Fibroblast of lung (primary cell): Measurements from ENCODE around the gene CDYL2. TPM values are rescaled to one million over a fixed set of nuclear protein-coding genes. Genes with fewer than 3 reads are reported as not detected.

Source experiments
- DNase-seq, 2 donors: peaks; one replicate each; pipeline versions ENCODE4 v3.0.0 to v3.0.0-alpha.2; 2010; ENCODE audit warnings: low read depth in 2 of 2
- H2AFZ ChIP-seq: 2 replicates; pipeline ENCODE4 v1.5.1; 2012; ENCODE audit warnings: low read length, control low read depth, inconsistent platforms
- H3K27ac ChIP-seq: 2 replicates; pipeline ENCODE4 v1.5.1; 2011; ENCODE audit warnings: low read length, control low read depth; ENCODE audit not compliant: insufficient read depth
- H3K27me3 ChIP-seq: 2 replicates; pipeline ENCODE4 v1.5.1; 2011; ENCODE audit warnings: mild to moderate bottlenecking, low read length; ENCODE audit not compliant: control insufficient read depth, insufficient read depth
- H3K36me3 ChIP-seq: 2 replicates; pipeline ENCODE4 v1.5.1; 2011; ENCODE audit warnings: low read length; ENCODE audit not compliant: control insufficient read depth, insufficient read depth
- H3K4me1 ChIP-seq: 2 replicates; pipeline ENCODE4 v1.5.1; 2011; ENCODE audit warnings: low read length; ENCODE audit not compliant: control insufficient read depth, insufficient read depth; ENCODE audit errors: extremely low read depth
- H3K4me2 ChIP-seq: 2 replicates; pipeline ENCODE4 v1.5.1; 2011; ENCODE audit warnings: low read length, control low read depth; ENCODE audit not compliant: insufficient read depth; ENCODE audit errors: extremely low read depth
- H3K4me3 ChIP-seq, 4 experiments: fragments of 200-600 bp in 1 of 4; sonication (generic) in 1 of 4; replicated peaks in 1 of 4; 2 replicates each; pipeline ENCODE4 v1.5.1; 2011 to 2016; ENCODE audit warnings: low read length in 4 of 4, low read depth in 3 of 4, mild to moderate bottlenecking in 3 of 4, control low read depth in 2 of 4, inconsistent platforms in 1 of 4, mixed read lengths in 1 of 4; ENCODE audit not compliant: insufficient read depth in 1 of 4; ENCODE audit errors: control extremely low read depth in 1 of 4
- H3K79me2 ChIP-seq: 2 replicates; pipeline ENCODE4 v1.5.1; 2012; ENCODE audit warnings: mild to moderate bottlenecking, low read length, inconsistent platforms; ENCODE audit not compliant: control insufficient read depth, insufficient read depth
- H3K9ac ChIP-seq: 2 replicates; pipeline ENCODE4 v1.5.1; 2011; ENCODE audit warnings: mild to moderate bottlenecking, low read length, control low read depth; ENCODE audit not compliant: insufficient read depth
- H3K9me3 ChIP-seq: 2 replicates; pipeline ENCODE4 v1.5.1; 2012; ENCODE audit warnings: low read depth, low read length; ENCODE audit not compliant: control insufficient read depth, insufficient read depth
- H4K20me1 ChIP-seq: 2 replicates; pipeline ENCODE4 v1.5.1; 2011; ENCODE audit warnings: low read length; ENCODE audit not compliant: control insufficient read depth, insufficient read depth; ENCODE audit errors: extremely low read depth
- CTCF ChIP-seq, 2 donors: IDR thresholded peaks in 1 of 2; conservative IDR thresholded peaks in 1 of 2; 1 replicate in 1 of 2; 2 replicates in 1 of 2; pipeline ENCODE4 v1.5.1; 2011 to 2012; ENCODE audit warnings: low read length in 2 of 2, control low read depth in 1 of 2, inconsistent platforms in 1 of 2, low read depth in 1 of 2, mild to moderate bottlenecking in 1 of 2
- EZH2 ChIP-seq: IDR thresholded peaks from 2 replicates; pipeline ENCODE4 v1.5.1; 2012; ENCODE audit warnings: low read length, control low read depth, mild to moderate bottlenecking; ENCODE audit errors: missing control alignments
- polyA plus RNA-seq, 2 donors: library from polyadenylated mRNA; depleted of rRNA in 1 of 2; stranded (reverse) in 1 of 2; unstranded in 1 of 2; fragments of >200 nt; gene quantifications; 2 replicates each; pipeline ENCODE4 v1.2.1, GENCODE V29; 2011 to 2012; ENCODE audit warnings: missing spikeins in 1 of 2
- total RNA-seq: library from RNA; depleted of rRNA; stranded (reverse); fragments of >200 nt; gene quantifications from 2 replicates; pipeline ENCODE4 v1.2.1, GENCODE V29; 2014

Gene CDYL2
- total and polyA plus RNA-seq, 2 donors (not counting 1 experiment from before 2014, with no cell fraction given): 1.1 to 3.5 TPM

GRCh38 chr16:80667251-80667560, 137.2 kb downstream of the CDYL2 start:
- Histone ChIP-seq H3K79me2 (no peaks in the 10 kb centered on the region), H3K36me3 (no peaks in the 10 kb centered on the region), H3K27ac (no peak overlapping the region), H3K27me3 (no peaks in the 10 kb centered on the region), H3K4me3 (no peak overlapping the region), H2AFZ (no peak overlapping the region), H3K4me2 (no peak overlapping the region), H3K4me1 (no peaks in the 10 kb centered on the region), H3K9me3 (no peaks in the 10 kb centered on the region), H3K9ac (no peak overlapping the region), H4K20me1 (no peaks in the 10 kb centered on the region)
- TF ChIP-seq CTCF (conservative IDR thresholded peaks at IDR 0.05 in 1 of 2, IDR thresholded peaks at IDR 0.05 in 1 of 2; ENCODE audit: low read depth in 1 of 2, low read length in 2 of 2) (no peak), EZH2 (no peak)
- DNase-seq: no peak

GRCh38 chr16:80666378-80667250, 137.8 kb downstream of the CDYL2 start:
- no peaks in the 10 kb centered on the region for H3K27me3 ChIP-seq
- H4K20me1 ChIP-seq: no peaks in the 10 kb centered on the region
- H3K4me2 ChIP-seq: no peak overlapping the region
- DNase-seq: no peak
- no peaks in the 10 kb centered on the region for H3K4me1 ChIP-seq
- no peaks in the 10 kb centered on the region for H3K9me3 ChIP-seq
- H3K36me3 ChIP-seq: no peaks in the 10 kb centered on the region
- no peak for TF ChIP-seq CTCF (conservative IDR thresholded peaks at IDR 0.05 in 1 of 2, IDR thresholded peaks at IDR 0.05 in 1 of 2; ENCODE audit: low read depth in 1 of 2, low read length in 2 of 2)
- TF ChIP-seq EZH2: no peak
- H2AFZ ChIP-seq: no peak overlapping the region
- H3K9ac ChIP-seq: no peak overlapping the region
- H3K79me2 ChIP-seq: no peaks in the 10 kb centered on the region
- no peak overlapping the region for H3K27ac ChIP-seq
- H3K4me3 ChIP-seq: no peak overlapping the region

GRCh38 chr16:80665356-80665755, 139.0 kb downstream of the CDYL2 start:
- Histone ChIP-seq H3K4me1 (no peaks in the 10 kb centered on the region), H3K79me2 (no peaks in the 10 kb centered on the region)
- TF ChIP-seq EZH2 (no peak), CTCF (conservative IDR thresholded peaks at IDR 0.05 in 1 of 2, IDR thresholded peaks at IDR 0.05 in 1 of 2; ENCODE audit: low read depth in 1 of 2, low read length in 2 of 2) (no peak)

More at GRCh38 chr16:80665356-80665755, 139.0 kb downstream of the CDYL2 start:
- DNase-seq: no peak
- Histone ChIP-seq H2AFZ (no peak overlapping the region), H3K9ac (no peak overlapping the region), H3K27me3 (no peaks in the 10 kb centered on the region), H3K4me2 (no peak overlapping the region), H3K9me3 (no peaks in the 10 kb centered on the region), H3K4me3 (no peak overlapping the region), H3K36me3 (no peaks in the 10 kb centered on the region), H3K27ac (no peak overlapping the region), H4K20me1 (no peaks in the 10 kb centered on the region)
